NCI-H1930 (cell line): ENCODE measurements around the gene SYNE1.
"Not testable (repeated sequence)": the region's sequence is repeated elsewhere in the genome, so short reads cannot be mapped to it uniquely, and the experiment has no call there.

Experiments
- DNase-seq, 2 experiments: peaks; one replicate each; lab custom pipeline; 2025; lab: John Stamatoyannopoulos, UW

Gene SYNE1

GRCh38 chr6:152096863-152097496 is 540.2 kb downstream of the SYNE1 start:
- no peak for DNase-seq

GRCh38 chr6:152094992-152095592 is 542.1 kb downstream of the SYNE1 start:
- no peak for DNase-seq

DNA sequence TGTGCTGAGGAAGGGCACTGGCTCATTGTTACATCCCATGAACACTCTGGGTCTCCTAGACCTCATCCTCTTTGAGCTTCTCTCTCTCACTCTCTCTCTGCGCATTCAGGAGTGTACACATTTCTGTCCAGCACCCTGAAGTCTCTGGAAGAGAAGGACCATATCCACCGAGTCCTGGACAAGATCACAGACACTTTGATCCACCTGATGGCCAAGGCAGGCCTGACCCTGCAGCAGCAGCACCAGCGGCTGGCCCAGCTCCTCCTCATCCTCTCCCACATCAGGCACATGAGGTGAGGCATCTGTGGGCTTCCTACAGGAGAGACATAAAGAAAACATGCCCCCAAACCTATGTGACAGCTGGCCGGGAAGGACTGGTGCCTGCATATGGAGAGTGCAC is 542.9 kb downstream of the SYNE1 start:
- DNase-seq, result no peak

GRCh38 chr6:152093711-152094110 is 543.5 kb downstream of the SYNE1 start:
- DNase-seq, result no peak

DNA sequence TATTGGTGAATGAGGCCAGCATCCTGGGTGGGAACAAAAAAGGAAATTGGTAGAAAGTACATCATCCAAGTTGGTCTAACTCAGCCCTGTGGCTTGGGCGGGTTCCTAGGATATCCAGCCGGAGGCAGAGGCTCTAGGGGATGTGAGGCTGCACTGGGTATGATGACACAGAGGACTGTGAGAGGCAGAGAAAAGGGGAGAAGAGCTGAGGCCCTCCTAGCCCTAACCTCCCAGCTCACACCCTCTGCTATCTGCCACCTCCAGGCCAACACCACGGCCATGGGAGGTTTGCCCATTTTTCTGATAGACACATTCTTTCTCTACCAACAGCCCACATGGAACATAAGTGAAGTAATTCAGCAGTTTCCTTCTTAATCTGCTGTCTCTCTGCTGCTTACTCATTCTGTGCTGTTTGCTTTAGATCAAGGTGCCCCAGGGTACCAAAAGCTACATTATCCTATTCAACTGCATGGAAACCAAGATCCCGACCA is 545.3 kb downstream of the SYNE1 start:
- no peak for DNase-seq

GRCh38 chr6:152091201-152091600 is 546.0 kb downstream of the SYNE1 start:
- no peak for DNase-seq

- DNase-seq, result no peak
Measured at GRCh38 chr6:152089992-152090391, 547.2 kb downstream of the SYNE1 start.

- no peak for DNase-seq
Measured at GRCh38 chr6:152087701-152088100, 549.5 kb downstream of the SYNE1 start.

DNA sequence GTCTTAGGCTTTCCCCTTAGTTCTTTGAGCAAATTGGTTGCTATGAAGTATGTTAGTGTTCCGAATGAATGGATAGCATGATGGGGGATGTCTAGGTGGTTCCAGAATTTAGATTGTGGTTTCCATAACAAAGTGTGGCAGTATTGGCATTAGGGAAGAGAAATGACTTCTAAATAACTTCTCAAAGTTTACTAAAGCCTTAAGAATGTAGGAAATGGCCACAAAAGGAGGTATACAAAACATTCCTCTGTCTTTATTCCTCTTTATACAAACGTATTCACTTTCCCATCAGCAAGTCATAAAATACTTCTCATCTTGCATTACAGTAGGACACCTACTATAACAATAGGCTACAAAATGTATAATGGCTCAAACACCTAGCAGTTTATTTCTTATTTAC is 550.1 kb downstream of the SYNE1 start:
- no peak for DNase-seq

DNA sequence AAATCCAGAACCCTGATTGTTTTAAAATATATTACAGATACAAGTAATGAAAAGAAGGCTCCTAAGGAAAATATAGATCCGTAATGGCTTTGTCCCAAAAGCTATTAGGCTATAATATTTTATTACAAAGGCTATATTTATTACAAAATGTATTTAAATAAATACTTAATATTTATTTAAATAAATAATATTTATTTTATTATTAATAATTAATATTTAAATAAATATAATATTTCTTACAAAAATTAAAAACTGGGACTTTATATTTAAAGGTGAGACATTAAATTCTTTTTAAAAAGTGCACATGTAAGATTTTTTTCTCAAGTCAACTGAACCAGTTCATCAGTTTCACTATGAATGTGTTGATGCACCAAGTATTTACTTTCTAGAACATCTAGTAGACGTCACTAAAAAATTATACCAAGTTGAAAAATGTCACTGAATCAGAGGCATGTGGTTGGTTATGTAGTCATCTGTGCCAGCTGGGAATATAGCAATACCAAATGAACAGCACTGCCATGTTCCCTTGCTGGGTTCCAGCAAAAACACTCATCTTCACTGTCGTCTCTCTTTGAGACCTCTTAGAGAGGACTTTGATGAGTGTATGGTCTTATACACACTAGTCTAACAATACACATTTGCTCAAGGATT is 550.8 kb downstream of the SYNE1 start:
- DNase-seq, result no peak

DNA sequence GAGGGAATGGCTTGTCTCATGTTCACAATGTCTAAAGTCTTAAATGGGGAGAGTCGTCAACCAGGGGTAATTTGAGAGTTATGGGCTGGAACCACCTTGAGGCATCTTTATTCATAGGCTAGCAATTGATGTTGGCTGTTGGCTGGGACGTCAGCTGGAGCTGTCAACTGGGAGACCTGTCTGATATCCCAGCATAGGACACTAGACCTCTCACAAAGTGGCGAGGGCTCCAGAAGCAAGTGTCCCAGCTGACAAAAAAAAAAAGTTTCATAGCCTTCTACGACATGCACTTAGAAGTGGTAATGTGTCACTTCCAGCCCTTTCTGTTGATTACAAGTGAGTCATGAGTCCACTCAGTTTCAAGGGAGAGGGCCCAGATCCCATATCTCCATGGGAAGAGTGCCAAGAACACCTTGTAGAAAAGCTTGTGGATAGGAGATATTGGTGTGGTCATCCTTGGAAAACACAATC is 551.7 kb downstream of the SYNE1 start:
- DNase-seq, result no peak

GRCh38 chr6:152078804-152079203 is 558.4 kb downstream of the SYNE1 start:
- DNase-seq, result no peak

DNA sequence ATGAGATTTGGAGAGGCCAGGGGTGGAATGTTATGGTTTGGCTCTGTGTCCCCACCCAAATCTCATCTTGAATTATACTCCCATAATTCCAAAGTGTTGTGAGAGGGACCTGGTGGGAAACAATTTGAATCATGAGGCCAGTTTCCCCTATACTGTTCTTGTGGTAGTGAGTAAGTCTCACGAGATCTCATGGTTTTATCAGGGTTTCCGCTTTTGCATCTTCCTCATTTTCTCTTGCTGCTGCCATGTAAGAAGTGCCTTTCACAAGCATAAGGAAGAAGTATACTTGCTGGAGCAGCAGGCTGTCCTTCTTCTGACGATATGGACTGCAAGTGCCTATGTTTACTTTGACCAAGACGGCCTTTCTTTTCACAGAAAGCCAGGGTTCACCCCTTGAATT is 559.2 kb downstream of the SYNE1 start:
- no peak for DNase-seq

- not testable (repeated sequence) for DNase-seq
Measured at GRCh38 chr6:152076242-152076641, 560.9 kb downstream of the SYNE1 start.

DNA sequence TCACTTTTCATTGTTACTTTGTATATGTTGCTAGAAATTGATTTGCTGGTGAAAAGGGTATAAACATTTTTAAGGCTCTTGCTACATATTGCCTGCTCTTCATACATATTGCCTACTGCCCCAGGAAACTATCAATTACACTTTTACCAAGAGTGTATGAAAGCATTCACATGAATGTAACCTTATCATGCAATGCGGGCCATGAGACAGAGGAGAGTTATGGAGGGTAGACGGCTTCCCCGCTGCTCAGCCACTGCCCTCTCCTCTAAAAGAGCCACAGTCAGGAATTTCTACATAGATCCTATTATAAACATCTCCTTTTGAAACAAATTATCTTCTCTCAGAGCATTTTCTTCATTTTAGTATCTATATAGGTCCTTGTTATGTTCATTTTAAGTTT is 565.3 kb downstream of the SYNE1 start:
- no peak for DNase-seq
